Testis (tissue), 2 donors: ENCODE measurements around the gene BICC1.

Experiments used
- CTCF ChIP-seq, 3 experiments: fragments of 450-650 bp in 2 of 3; fragments of 200-600 bp in 1 of 3; sonication (generic) in 1 of 3; IDR thresholded peaks; one replicate each; pipeline ENCODE4 v1.5.1; 2016 to 2019; ENCODE audit warnings: antibody characterized with exemption in 3 of 3, mild to moderate bottlenecking in 2 of 3, moderate library complexity in 1 of 3
- POLR2A ChIP-seq: fragments of 450-650 bp; IDR thresholded peaks from one replicate; pipeline ENCODE4 v1.6.1; 2017; ENCODE audit warnings: antibody characterized with exemption, mild to moderate bottlenecking, moderate library complexity

- no peak for TF ChIP-seq CTCF (IDR thresholded peaks at IDR 0.05)
- no peak for TF ChIP-seq POLR2A
These were observed 211.3 kb downstream of the BICC1 start for GRCh38 chr10:58723966-58724365.
